T-helper 9 cell (primary cell): ENCODE measurements around the gene FMO3.

ENCODE experiments used
- DNase-seq: peaks from one replicate; pipeline ENCODE4 v3.0.0-alpha.2; 2020
- total RNA-seq, 2 donors: gene quantifications; one replicate each; lab custom pipeline; 2026; lab: John Stamatoyannopoulos, UW

Gene FMO3
- total RNA-seq: 0 reads per million in 2 donors

DNA sequence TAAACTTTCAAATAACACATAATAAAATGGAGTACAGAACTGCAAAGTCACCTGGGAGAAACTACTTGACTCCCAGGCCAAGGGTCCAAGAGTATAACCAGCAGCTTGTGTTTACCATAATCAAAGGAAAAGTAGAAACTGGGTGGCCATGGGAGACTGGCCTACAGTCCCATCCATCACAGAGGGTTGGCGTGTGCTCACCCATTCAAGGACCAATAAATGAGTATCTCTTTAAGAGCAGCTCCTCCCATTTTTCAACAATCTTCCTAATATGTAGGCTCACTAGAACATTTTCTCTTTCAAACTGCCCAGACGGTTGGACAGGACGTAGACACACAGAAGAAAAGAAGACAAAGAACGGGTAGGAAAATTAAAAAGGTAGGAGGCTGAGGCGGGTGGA is at the start of gene FMO3:
Gene FMO3 (plus strand): TSS at position 302 of the 400 bp plus-strand sequence. CDS start 1,754 bp downstream, outside the sequence.
- DNase-seq: no peak

DNA sequence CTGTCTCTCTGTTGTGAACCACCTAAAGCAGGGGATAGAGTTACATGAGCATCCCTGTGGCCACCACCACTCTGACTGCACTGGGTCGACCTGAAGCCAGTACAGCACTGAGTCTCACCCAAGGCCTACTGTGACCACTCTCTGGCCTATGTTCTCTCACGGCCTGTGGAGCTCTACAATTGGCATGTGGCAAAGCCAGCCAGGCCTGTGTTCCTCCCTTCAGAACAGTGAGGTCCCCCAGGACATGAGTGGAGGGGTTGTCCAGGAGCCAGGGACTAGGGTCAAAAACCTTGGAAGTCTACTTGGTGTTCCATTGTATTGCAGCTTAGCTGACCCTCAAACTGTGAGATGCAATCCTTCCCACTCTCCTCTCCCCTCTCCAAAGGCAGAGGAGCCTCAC is 42.7 kb upstream of the FMO3 start:
- no peak for DNase-seq

DNA sequence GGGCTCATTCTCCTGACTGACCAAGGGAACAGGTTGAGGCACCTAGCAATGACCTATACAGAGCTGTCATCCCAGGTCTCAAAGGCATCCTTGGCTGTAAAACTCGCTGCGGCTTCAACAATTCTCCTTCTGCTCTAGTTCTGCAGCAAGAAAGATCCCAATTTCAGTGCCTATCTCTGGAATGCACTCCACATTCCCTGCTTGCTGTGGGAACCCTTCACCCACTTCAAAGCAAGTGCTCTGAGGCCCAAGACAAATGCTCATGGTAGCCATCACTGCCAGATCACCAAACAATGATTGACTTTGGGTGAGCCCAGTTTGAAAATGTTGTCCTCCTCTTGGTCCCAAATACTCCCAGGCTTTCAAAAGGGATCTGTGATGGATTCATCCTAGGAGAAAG is 37.7 kb upstream of the FMO3 start:
- DNase-seq: no peak

DNA sequence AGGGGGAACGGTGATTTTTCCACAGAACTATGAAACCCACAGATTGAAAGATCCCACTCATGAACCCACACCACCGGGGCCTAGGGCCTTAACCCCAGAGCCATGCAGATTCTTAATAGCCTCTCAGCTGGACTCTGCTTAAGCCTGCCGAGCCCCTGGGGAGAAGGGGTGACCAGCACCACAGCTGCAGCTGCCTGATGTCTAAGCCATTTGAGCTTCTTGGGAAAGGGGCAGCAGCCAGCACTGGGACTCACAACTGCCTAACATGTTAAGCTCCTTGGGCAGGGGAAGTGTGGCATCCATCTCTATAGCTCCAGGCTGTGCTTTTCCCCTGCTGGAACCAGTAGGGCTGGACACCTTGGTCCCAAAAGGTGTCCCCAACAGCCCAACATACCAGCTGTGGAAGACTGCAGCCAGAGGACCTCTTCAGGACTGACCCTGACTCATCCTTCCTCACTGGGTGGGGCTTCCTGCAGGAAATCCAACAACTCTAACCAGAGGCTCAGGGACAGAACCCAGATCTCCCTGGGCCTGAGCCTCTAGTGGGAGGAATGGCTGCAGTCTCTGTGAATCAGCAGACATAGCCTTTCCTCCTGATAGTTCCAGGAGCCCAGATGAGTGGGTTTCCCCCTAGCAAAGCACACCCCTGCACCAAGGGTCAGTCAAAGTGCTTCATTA is 34.6 kb upstream of the FMO3 start:
- no peak for DNase-seq

DNA sequence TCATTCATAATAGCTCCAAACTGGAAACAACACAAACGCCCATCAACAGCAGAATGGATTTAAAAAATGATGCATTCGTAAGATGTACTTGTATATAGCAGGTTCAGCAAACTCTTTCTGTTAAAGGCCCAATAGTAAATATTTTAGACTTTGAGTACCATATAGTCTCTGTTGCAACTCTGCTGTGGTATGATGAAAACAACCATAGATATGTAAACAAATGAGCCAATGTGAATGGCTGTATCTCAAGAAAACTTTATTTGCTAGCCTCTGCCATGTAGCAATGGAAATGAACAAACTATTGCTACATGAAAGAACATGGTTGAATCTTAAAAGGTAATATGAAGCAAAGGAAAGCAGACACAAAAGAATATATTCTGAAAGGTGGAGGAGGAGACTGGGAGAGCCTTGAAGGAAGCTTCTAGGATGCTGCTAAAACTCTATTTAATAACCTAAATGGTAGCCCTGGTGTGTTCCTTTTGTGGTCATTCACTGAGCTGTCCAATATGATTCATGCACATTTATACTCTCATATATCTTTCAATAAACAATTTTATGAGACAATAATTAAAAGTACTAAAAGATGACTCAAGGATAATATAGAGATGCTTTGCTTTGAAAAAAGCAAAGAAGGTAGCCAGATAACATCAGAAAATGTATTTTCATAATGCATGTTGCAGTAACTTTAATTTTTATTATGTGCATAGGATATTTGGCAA is 29.1 kb upstream of the FMO3 start:
- no peak for DNase-seq

DNA sequence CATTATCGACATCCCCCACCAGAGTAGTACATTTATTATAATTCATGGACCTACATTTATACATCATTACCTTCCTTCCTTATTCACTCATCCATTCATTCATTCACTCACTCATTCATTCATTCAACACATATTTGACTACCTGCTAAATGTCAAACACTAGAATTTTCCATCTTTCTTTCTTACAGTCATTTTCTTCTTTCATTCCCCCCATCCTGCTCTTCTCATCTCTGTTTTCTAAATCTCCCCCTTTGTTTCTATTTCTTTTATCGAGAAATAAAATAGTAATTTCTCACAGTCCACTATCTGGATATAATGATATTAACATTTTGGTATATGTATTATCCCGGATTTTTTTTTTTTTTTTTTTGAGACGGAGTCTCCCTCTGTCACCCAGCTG is 27.8 kb upstream of the FMO3 start:
- no peak for DNase-seq

DNA sequence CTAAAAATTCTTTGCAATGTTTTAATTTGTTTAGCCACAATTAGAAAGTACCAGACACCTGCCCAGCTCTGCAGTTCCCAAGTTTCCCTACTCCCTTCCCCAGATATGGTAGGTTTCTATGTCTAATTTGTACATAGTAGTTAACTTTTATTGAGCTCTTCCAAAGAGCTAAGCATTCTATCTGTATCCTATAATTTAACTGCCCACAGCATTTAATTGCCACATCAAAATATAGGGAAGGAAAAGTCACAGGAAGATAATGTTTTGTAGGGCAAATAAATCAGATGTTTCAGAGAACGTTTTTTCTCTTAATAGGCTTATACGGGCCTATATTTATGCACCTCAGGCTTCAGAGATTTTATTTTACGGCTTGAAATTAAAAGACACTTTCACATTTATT is 15.7 kb upstream of the FMO3 start:
- no peak for DNase-seq

DNA sequence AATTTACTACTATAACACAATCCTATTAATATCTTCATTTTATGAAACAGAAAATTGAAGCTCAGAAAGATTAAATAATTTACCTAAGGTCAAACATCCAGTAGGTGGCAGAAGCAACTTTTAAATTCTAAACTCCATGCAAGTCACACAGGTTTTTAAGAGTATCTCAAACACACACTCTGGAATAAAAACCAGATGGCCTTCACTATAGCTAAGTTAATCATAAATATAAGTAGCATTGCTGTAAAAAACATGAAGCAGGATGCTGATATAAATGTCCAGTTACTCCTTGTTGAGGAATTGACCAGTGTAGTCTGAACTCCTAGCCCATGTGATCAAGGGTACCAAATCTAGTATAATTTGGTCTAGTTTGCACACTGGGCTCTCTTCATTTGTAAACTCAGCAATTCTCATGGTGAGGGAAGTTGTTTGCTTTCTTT is 9.4 kb upstream of the FMO3 start:
- DNase-seq: no peak

DNA sequence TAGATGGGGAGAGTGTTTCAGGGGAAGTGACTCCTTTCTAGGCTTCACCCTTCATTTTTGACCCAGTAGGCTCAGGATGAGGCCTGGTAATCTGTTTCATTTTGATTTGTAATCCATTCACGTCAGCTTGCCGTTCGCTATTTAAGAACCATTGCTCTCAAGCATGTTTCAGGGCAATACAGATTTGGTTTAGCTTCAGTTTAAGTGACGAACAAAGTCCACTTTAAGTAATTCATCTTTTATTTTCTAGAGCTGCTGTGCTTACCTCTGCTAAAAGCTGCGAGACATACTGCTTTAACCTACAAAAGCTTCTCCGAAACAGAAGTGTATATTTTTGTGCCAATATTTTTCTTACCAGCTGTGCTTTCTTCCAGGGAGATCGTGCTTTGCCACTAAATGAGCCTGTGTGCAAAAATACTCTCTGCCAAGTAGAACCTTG is 8.9 kb upstream of the FMO3 start:
- DNase-seq: no peak

DNA sequence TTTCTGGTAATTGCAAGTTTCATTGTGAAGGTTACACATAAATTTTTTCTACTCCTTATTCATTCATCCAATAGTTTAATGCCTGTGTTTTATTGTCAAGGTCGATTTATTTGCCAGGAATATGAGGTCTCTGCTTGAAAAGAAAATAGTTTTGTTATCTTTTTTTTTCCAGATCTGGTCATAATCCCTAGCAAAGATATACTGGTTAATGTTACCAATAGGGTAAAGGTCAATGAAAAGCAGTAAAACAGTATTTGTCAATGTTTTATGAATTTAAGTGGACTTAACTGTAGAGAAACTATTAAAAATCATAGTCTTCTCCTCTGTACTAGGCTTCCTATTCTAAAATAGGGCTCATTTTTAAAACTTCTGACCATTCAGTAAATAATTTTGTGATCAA is 8.1 kb upstream of the FMO3 start:
- no peak for DNase-seq

DNA sequence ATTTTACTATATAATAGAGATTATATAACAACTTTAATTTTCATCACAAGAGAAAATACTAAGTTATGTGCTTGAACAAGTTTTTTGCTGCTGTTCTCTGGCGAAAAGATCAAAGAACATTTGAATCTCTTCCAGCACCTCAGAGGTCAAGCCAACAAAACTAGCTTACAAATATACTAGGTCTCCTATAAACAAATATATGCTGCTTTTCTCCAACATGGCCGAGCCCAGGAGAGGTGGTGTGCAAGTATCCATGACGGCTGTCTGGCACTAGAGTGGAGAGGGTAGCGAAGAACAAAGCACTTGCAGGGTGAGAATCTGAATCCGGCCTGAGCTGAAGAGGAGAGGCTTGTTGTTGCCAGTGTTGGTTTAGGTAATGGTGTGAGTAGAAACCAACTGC is 7.5 kb upstream of the FMO3 start:
- DNase-seq: no peak

DNA sequence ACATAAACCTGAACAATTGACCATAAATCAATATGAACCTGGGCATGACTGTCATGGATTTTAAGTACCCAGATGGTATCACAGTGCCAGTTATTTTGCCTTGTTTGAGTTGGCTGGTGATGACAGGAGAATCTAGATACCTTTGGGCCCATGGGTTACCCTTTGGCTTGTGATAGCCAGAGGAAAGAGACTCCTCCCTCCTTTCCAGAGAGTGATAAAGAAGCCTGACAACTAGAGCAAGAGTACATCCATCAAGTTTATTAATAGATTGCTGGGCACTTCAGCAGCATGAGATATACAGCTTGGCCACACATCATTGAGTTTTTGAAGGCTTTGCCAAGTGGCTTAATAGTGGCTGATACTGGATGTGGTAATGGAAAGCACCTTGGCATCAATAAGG is 6.6 kb upstream of the FMO3 start:
- DNase-seq: no peak

DNA sequence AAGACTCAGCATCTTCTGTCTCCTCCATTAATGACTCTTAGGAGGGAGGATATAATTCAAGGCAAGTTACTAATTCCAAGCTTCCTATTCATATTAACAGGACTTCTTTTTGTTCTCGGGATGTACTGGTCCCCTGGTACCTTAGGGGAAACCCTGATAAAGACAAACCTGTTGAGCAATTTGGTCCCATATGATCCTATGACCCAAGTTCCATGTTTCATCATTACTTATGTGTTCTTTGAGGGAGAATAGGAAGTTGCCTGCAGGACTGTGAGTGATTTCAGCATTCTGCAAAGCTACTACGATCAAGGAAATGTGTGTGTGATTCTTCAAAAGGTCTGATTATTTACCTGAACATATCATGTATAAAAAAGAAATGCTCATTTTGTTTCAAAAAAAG is 5.8 kb upstream of the FMO3 start:
- DNase-seq: no peak

DNA sequence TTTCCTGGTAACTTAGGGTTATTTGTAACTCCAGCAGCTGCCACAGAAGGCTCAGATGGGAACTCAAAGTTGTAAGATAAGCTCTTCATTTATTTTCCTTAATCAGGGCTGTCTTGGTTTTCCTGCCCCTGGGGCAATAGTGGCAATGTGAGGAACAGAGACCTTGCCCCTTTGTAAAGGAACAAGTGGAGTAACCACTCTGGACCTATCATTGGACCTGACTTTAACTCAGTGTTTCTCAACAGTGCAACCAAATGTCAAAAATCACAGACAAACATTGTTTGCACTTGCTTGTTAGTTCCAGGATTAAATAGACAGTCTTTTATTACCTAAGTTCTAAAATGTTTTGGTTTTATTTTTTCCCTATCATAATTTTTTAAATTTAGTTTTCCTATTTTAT is 2.8 kb upstream of the FMO3 start:
- no peak for DNase-seq

DNA sequence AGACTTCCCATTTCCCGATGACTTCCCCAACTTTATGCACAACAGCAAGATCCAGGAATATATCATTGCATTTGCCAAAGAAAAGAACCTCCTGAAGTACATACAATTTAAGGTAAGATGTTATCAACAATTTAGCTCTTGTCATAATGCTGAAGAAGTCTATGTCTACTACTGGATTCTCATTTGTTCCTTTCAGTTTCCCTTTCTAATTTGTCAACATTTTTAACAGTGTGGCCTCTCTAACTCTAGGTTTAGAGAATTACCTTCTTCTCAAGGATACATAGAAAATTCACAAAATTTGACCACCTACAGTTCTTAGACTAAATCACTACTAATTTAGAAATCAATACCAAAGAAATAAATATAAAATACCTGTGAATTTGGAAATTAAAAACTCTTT is 13.2 kb downstream of the FMO3 start:
- no peak for DNase-seq

DNA sequence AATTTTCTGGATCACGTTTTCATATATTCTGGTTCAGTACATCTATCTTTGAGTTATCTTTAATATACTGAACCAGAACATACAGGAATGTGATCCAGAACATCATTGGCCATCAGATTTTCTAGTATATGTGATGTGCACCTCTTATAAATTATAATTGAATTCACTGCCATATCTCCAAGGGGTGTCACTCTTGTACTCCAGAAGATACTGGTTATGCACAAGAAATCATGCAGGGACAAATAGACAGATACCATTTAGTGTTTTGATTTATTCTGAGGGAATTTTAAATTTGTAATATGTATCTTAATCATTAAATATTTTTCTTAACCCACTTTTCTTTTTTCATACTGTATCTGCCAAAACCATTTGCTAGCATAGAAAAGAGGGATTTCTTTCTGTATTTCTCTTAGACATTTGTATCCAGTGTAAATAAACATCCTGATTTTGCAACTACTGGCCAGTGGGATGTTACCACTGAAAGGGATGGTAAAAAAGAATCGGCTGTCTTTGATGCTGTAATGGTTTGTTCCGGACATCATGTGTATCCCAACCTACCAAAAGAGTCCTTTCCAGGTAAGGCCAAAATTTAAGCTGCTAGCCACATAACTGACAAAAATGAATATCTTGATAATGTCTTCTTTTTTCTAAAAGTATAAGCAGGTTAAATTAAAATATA is 16.7 kb downstream of the FMO3 start:
- DNase-seq: no peak

DNA sequence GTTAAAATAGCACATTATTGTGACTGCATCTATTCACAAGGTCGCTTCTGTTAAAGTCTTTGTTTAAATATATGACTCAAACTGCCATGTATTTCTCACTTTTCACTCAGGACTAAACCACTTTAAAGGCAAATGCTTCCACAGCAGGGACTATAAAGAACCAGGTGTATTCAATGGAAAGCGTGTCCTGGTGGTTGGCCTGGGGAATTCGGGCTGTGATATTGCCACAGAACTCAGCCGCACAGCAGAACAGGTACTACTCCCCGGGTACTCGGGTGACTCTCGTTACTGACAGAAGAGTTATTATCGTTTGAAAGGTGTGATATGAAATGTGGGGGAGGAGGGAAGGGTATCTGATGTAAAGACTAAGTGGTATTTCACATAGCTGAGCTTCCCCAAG is 17.3 kb downstream of the FMO3 start:
- DNase-seq: no peak

DNA sequence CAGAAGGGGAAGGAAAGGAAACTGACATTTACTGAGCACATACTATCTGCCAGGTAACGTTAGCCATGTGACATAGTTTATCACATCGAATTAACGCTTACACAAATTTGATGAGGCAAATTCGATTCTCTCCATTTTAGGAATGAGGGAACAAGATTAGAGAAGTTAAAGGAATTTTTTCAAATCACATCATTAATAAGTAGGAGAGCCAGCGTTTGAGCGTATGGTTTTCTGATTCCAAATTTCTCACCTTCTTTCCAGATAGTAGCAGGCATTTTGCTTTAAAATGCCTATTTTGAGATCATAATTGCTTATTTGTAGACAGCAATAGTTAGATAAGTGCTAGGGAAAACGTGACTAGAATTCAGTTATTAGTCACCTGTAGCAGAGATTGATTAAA is 19.3 kb downstream of the FMO3 start:
- no peak for DNase-seq

DNA sequence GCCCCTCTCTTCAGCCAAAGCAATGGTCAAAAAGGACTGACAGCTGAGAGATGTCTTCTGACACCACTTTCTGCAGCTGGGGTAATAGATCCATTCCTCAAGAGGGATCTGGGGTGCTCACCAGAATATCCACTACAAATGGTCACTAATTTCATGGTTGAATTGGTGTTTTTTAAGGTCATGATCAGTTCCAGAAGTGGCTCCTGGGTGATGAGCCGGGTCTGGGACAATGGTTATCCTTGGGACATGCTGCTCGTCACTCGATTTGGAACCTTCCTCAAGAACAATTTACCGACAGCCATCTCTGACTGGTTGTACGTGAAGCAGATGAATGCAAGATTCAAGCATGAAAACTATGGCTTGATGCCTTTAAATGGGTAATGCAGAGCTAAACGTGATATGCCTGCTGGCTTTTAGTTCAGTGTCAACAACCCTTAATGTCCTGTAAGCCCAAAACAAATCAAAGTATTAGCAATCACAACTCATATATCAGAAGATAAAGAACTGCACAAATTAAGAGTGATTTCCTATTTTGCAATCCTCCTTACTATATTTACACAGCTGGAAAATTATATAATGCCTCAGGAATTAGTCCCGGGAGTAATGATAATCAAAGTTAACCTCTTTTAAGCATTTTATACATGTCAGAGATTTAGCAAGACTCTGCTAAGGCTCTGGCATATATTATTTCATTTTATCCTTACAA is 20.1 kb downstream of the FMO3 start:
- DNase-seq: no peak

DNA sequence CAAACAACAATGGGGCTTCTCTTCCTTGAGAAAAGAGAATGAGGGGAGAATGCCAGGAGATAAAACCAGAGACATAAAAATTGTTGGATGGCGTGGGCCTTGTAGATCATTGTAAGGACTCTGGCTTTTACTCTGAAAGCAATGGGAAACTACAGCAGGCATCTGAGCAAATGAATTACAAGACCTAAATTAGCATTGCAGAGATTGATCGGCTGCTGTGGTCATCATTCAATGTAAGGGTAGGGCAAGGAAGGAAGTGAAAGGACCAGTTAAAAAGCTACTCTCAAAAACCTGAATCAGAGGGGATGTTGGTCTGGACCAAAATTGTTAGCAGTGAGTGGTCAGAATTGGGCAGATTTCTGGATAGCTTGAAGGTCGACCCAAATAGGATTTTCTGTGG is 21.4 kb downstream of the FMO3 start:
- no peak for DNase-seq

DNA sequence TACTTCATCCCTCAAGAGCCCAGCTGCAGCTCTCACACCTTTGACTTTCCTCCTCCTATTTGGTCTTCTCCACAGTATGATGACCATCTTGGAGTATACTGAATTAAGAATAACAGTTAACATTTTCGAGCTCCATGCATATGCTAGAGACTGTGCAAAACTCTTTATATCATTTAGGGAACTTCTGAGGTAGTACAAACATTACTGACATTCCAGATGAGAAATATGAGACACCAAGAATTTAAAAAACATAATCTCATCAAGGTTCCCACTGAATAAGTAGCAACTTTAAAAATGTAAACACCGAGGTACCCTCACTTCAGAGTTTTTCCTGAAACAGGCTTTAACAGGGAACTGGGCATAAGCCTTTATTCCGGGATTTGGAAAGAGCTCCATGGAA is 22.7 kb downstream of the FMO3 start:
- no peak for DNase-seq

DNA sequence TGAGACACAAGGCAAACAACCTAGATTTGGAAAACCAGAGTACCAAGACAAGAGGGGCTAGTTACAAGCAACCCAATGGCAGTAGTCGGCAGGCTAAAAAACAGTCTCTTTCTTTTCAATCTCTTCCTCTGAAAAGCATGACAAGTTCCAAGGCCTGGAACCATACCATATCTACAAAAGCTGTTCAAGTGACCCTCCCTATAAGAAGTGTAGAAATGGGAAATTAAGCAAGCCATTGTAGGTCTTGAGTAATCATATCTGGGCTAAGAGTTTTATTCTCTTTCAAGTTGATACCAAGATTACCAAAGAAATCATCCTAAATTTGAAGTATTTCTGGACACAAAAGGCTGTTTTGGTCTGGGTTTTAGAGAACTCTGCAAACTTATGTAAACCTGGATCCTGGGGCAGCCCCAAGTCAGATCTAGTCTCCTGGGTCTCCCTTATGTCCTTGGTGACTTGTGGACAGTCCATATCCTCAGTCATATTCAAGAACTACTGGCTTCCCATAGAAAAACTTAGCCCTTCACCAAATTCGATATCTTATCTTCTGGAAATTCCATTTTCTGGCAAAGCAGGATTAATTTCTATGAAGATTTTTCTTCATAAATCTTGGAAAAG is 24.7 kb downstream of the FMO3 start:
- no peak for DNase-seq

DNA sequence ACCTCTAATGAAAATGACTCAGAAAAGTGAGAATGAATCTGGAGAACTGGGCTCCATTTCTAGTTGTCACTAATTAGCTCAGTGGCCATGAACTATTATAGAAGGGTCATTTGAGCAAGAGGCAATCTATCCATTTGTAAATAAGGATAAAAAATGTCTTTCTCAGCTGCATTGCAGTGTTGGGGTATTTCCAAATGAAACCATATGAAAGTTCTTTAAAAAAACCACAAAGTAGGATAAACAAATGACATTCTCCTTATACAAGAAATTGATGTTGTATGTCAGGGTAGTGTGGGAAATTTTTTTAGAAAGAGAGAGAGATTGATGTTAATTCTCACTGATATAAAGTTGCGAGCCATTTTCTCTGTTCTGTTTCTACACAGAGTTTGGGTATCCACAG is 26.0 kb downstream of the FMO3 start:
- no peak for DNase-seq
